HepG2 (cell line): ENCODE measurements around the gene TMEM141.

Source experiments
- ATF3 ChIP-seq: sonication (generic); formaldehyde crosslinking; IDR thresholded peaks from 2 replicates; pipeline ENCODE4 v1.4.0; 2020; ENCODE audit warnings: missing genetic modification reagents
- CTCF ChIP-seq: sonication (generic); formaldehyde crosslinking; IDR thresholded peaks from 2 replicates; pipeline ENCODE4 v1.5.0; 2020; ENCODE audit warnings: mild to moderate bottlenecking, missing genetic modification reagents, moderate library complexity
- DNMT3B ChIP-seq: conservative IDR thresholded peaks from 2 replicates; pipeline ENCODE4 v1.6.1; 2016; ENCODE audit warnings: missing biosample characterization, control low read depth
- FOXM1 ChIP-seq: sonication (generic); formaldehyde crosslinking; IDR thresholded peaks from 2 replicates; pipeline ENCODE4 v1.5.0; 2020; ENCODE audit warnings: missing genetic modification reagents
- HNF4G ChIP-seq, 2 experiments: sonication (generic) in 1 of 2; formaldehyde crosslinking in 1 of 2; IDR thresholded peaks; 2 replicates each; pipeline versions ENCODE4 v1.4.0 to v1.6.1; 2011 to 2020; ENCODE audit warnings: borderline replicate concordance in 2 of 2, low read depth in 2 of 2, mild to moderate bottlenecking in 2 of 2, low read length in 1 of 2, missing genetic modification reagents in 1 of 2, moderate library complexity in 1 of 2
- ISL2 ChIP-seq: sonication (generic); formaldehyde crosslinking; IDR thresholded peaks from 2 replicates; pipeline ENCODE4 v1.5.0; 2020; ENCODE audit warnings: missing genetic modification reagents
- JARID2 ChIP-seq: sonication (generic); formaldehyde crosslinking; IDR thresholded peaks from 2 replicates; pipeline ENCODE4 v1.8.1; 2023; ENCODE audit warnings: missing genetic modification reagents, inconsistent platforms; ENCODE audit not compliant: insufficient replicate concordance
- KLF16 ChIP-seq, 2 experiments: sonication (generic) in 1 of 2; formaldehyde crosslinking in 1 of 2; IDR thresholded peaks; 2 replicates each; pipeline versions ENCODE4 v1.6.1 to v1.8.0; 2016 to 2023; ENCODE audit warnings: missing genetic modification reagents in 2 of 2, missing compliant biosample characterization in 1 of 2
- MXI1 ChIP-seq: IDR thresholded peaks from 3 replicates; pipeline ENCODE4 v1.6.1; 2012; ENCODE audit warnings: low read depth, low read length, inconsistent platforms, borderline replicate concordance
- POLR2A ChIP-seq, 2 experiments: IDR thresholded peaks; 2 replicates each; pipeline ENCODE4 v1.6.1; 2011; ENCODE audit warnings: low read depth in 2 of 2, low read length in 2 of 2, mild to moderate bottlenecking in 1 of 2, moderate library complexity in 1 of 2; ENCODE audit not compliant: insufficient read depth in 1 of 2
- POLR2AphosphoS5 ChIP-seq: IDR thresholded peaks from 2 replicates; pipeline ENCODE4 v1.6.1; 2012; ENCODE audit warnings: low read depth, low read length
- TGIF2 ChIP-seq: IDR thresholded peaks from 2 replicates; pipeline ENCODE4 v1.6.1; 2016; ENCODE audit warnings: control low read depth, missing compliant biosample characterization
- ZNF773 ChIP-seq: sonication (generic); formaldehyde crosslinking; IDR thresholded peaks from 2 replicates; pipeline ENCODE4 v1.4.0; 2020; ENCODE audit warnings: missing genetic modification reagents, borderline replicate concordance

- TF ChIP-seq ZNF773 (CRISPR knock-in tag) (no peak), HNF4G (IDR thresholded peaks at IDR 0.05; ENCODE audit: borderline replicate concordance, low read depth, low read length) (no peak), HNF4G (CRISPR knock-in tag; IDR thresholded peaks at IDR 0.05; ENCODE audit: borderline replicate concordance, low read depth) (no peak), POLR2A (IDR thresholded peaks at IDR 0.05; ENCODE audit: insufficient read depth in 1 of 2, low read depth in 2 of 2, low read length in 2 of 2) (no peak), FOXM1 (CRISPR knock-in tag) (no peak), CTCF (CRISPR knock-in tag) (no peak), ATF3 (CRISPR knock-in tag) (no peak), KLF16 (CRISPR knock-in tag; IDR thresholded peaks at IDR 0.05) (no peak), POLR2AphosphoS5 (no peak), ISL2 (CRISPR knock-in tag) (no peak), JARID2 (no peak), DNMT3B (CRISPR knock-in tag) (no peak), TGIF2 (CRISPR knock-in tag) (no peak), MXI1 (no peak)
Observed at GRCh38 chr9:136832581-136832980, 41.4 kb downstream of the TMEM141 start.
